Measurements from ENCODE around the gene PKHD1.

Gene PKHD1

DNA sequence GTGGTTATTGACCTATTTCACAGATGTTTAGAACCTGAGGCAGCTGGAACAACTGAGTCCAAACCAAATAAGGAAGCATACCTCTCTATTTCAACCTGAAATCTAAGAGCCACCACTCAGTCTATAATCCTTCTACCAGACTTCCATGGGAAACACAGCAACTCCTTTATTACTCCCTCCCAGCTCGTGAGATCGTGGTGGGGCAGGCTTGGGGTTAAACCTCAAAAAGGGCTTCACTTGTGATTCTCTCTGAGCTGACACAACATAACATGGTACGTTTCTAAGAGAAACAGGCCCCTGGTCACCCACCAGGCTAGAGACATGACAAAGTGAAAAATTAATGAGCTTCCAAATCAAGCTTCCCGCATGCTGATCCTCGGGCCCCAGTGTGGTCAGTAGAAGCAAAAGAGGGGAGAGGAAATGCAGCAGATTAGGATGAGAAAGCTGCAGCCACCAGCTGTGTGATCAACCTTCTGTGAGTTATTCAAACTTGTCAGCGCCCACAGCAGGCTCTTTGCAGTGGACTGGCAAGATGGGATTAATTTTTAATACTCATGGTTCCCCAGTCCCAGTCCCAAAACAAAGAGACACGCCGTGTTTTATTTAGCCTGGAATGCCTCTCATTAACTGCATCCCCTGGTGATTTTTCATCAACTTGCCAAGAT lies 9.3 kb downstream of the PKHD1 start:
- intact Hi-C loops (cut with micrococcal nuclease): no loop called here
- Mint-ChIP-seq H3K4me3 (no peak overlapping the region), H3K36me3 (ENCODE audit: low read depth) (no peaks in the 10 kb centered on the region), H3K27me3 (no peaks in the 10 kb centered on the region), H3K9me3 (no peaks in the 10 kb centered on the region), H3K4me1 (ENCODE audit: low read depth) (no peaks in the 10 kb centered on the region), H3K27ac (no peak overlapping the region)

DNA sequence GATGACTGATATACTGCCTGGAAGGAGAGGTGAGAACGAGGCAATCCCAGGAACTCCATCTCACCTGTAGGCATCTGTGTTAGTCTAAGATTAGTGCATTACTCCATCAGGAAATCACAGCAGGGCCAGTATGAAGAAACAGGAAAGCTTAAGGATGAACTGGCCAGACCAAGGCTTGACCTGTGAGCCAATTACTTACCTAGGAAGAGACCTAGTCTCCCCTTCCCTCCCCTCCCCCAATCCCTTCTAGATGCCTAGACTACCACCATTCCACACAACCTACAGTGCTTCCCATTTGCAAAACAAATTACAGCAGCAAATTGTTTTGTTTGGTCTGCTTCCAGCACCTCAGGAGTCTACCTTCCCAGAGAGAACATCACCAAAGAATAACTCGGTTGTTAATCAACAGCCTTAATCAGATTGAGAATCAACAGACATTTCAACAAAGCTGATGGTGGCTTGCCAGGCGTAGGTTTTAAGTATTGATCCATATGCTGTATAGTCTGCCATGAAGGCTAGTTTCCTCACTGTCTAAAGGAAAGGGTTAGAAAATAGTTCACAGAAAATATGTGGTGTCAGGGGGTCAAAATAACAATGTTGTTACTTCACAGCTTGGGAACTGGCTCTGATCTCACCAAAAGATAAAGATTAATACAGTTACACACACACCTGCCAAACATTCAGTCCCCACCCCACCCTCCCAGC lies 10.1 kb downstream of the PKHD1 start:
- Mint-ChIP-seq H3K27me3 (no peaks in the 10 kb centered on the region), H3K9me3 (no peaks in the 10 kb centered on the region)
- intact Hi-C loops (cut with micrococcal nuclease): no loop called here

GRCh38 chr6:52076791-52077179 lies 10.6 kb downstream of the PKHD1 start:
- no peaks in the 10 kb centered on the region for H3K9me3 Mint-ChIP-seq
- no peak overlapping the region for H3K27ac Mint-ChIP-seq
- intact Hi-C loops (cut with micrococcal nuclease): no loop called here
- H3K27me3 Mint-ChIP-seq: no peaks in the 10 kb centered on the region
- H3K4me3 Mint-ChIP-seq: no peak overlapping the region
- no peaks in the 10 kb centered on the region for H3K36me3 Mint-ChIP-seq (ENCODE audit: low read depth)
- no peaks in the 10 kb centered on the region for H3K4me1 Mint-ChIP-seq (ENCODE audit: low read depth)

More for the DNA sequence above, 10.1 kb downstream of the PKHD1 start:
- no peaks in the 10 kb centered on the region for H3K36me3 Mint-ChIP-seq (ENCODE audit: low read depth)
- no peak overlapping the region for H3K4me3 Mint-ChIP-seq
- no peak overlapping the region for H3K27ac Mint-ChIP-seq
- no peaks in the 10 kb centered on the region for H3K4me1 Mint-ChIP-seq (ENCODE audit: low read depth)

DNA sequence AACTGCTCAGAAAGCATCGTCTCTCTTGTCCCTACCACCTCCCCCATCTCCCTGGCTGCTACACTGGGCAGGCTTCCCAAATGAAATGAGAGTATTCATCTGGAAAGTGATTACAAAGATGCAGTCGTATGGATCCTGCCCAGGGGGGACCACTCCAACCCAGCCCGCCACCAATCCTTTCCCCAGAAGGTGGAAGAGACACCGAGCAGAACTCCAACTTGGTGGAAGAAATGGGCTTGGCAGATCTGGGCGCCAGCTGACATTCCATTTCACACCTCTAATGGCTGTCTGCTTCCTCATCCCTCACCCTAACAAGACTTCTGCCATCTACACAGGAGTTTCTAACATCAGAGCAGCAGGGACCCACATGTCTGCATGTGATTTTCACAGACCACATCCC lies 12.7 kb downstream of the PKHD1 start:
- Mint-ChIP-seq H3K27ac (no peak overlapping the region), H3K36me3 (ENCODE audit: low read depth) (no peaks in the 10 kb centered on the region), H3K27me3 (no peaks in the 10 kb centered on the region), H3K4me3 (no peak overlapping the region), H3K9me3 (no peaks in the 10 kb centered on the region), H3K4me1 (ENCODE audit: low read depth) (no peaks in the 10 kb centered on the region)
- intact Hi-C loops (cut with micrococcal nuclease): no loop called here

DNA sequence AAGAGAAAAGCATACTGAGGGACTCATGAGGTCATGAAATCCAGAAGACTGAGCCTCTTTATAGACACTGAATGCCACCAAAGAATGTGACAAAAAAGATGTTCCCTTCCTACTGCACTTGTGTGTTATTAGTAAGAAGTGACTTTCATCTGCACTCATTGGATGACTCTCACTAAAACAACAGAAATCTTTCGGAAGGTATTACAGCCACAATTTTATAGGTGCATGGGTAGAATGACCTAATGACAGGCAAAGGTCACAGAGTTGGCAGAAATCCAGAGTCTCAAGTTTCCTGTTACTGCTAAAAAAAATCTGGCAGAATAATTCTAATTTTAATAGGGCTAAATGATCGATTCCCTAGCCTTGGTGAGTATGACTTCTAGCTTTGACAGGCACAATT lies 13.3 kb downstream of the PKHD1 start:
- no peak overlapping the region for H3K27ac Mint-ChIP-seq
- no peaks in the 10 kb centered on the region for H3K4me1 Mint-ChIP-seq (ENCODE audit: low read depth)
- H3K4me3 Mint-ChIP-seq: no peak overlapping the region
- H3K9me3 Mint-ChIP-seq: no peaks in the 10 kb centered on the region
- no peaks in the 10 kb centered on the region for H3K27me3 Mint-ChIP-seq
- no peaks in the 10 kb centered on the region for H3K36me3 Mint-ChIP-seq (ENCODE audit: low read depth)
- intact Hi-C loops (cut with micrococcal nuclease): no loop called here

- no peak overlapping the region for H3K4me3 Mint-ChIP-seq
- no peaks in the 10 kb centered on the region for H3K36me3 Mint-ChIP-seq (ENCODE audit: low read depth)
- H3K27ac Mint-ChIP-seq: no peak overlapping the region
- peaks cover 4% of the 10 kb centered on the region for H3K4me1 Mint-ChIP-seq (ENCODE audit: low read depth)
- H3K9me3 Mint-ChIP-seq: no peaks in the 10 kb centered on the region
- no peaks in the 10 kb centered on the region for H3K27me3 Mint-ChIP-seq
- intact Hi-C loops (cut with micrococcal nuclease): no loop called here
Measured at GRCh38 chr6:52065621-52066020, 21.8 kb downstream of the PKHD1 start.

- Mint-ChIP-seq H3K36me3 (ENCODE audit: low read depth) (no peaks in the 10 kb centered on the region), H3K4me3 (no peak overlapping the region), H3K4me1 (ENCODE audit: low read depth) (peaks cover 4% of the 10 kb centered on the region), H3K27ac (no peak overlapping the region), H3K27me3 (no peaks in the 10 kb centered on the region), H3K9me3 (no peaks in the 10 kb centered on the region)
- intact Hi-C loops (cut with micrococcal nuclease): loop anchor here (5.0 kb wide), 1 partner anchor 199 kb away; no protein-coding TSS in a partner anchor
Measured at GRCh38 chr6:52063584-52064344, 23.6 kb downstream of the PKHD1 start.

- intact Hi-C loops (cut with micrococcal nuclease): loop anchor here (5.0 kb wide), 1 partner anchor 201 kb away; no protein-coding TSS in a partner anchor
- Mint-ChIP-seq H3K36me3 (ENCODE audit: low read depth) (no peaks in the 10 kb centered on the region), H3K4me3 (no peak overlapping the region), H3K9me3 (no peaks in the 10 kb centered on the region), H3K4me1 (ENCODE audit: low read depth) (peaks cover 4% of the 10 kb centered on the region), H3K27ac (no peak overlapping the region), H3K27me3 (no peaks in the 10 kb centered on the region)
Measured at GRCh38 chr6:52061481-52061880, 25.9 kb downstream of the PKHD1 start.

DNA sequence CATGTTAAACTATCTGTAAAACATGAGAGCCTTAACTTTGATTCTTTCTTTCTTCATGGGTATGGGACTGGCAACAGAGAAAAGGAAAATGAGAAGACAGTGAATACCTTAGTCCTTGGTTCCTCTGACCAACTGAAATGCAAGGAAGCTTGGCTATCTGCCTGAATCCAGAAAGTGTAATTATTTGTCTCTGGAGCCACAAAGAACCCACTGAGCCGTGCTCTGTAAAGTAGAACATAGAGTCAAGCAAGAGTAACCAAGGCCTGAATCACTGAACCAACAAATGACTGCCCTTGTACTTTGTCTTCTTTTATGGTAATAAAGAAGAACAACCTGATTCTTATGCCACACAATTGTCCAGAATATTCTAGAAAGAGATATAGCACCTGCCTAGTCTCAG lies 27.6 kb downstream of the PKHD1 start:
- Mint-ChIP-seq H3K4me1 (ENCODE audit: low read depth) (peaks cover 4% of the 10 kb centered on the region), H3K27me3 (peaks cover 1% of the 10 kb centered on the region), H3K4me3 (no peak overlapping the region), H3K9me3 (no peaks in the 10 kb centered on the region), H3K36me3 (ENCODE audit: low read depth) (no peaks in the 10 kb centered on the region), H3K27ac (no peak overlapping the region)
- intact Hi-C loops (cut with micrococcal nuclease): loop anchor here (5.0 kb wide), 1 partner anchor 202 kb away; no protein-coding TSS in a partner anchor

DNA sequence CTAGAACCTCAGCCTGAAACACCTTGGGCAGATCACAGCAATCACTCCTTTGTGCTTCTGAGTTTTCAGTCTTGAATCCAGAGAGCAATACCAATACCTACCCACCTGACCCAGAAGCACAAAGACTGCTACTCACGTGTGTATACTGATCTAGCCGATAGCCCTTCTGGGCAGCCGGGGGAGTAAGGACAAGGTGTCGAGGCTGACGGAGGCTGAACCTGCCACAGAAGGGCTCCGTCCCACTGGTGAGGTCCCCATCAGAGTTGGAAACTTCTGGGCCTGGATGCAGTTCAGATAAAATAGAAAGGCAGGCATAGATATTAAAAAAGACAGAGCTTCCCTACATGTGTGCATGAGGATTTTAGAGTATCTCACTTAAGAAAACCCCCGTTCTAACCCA lies 32.0 kb downstream of the PKHD1 start:
- H3K27ac Mint-ChIP-seq: no peak overlapping the region
- H3K4me1 Mint-ChIP-seq (ENCODE audit: low read depth): no peaks in the 10 kb centered on the region
- peaks cover 1% of the 10 kb centered on the region for H3K27me3 Mint-ChIP-seq
- no peaks in the 10 kb centered on the region for H3K36me3 Mint-ChIP-seq (ENCODE audit: low read depth)
- intact Hi-C loops (cut with micrococcal nuclease): no loop called here
- no peaks in the 10 kb centered on the region for H3K9me3 Mint-ChIP-seq
- no peak overlapping the region for H3K4me3 Mint-ChIP-seq

GRCh38 chr6:52053038-52053695 lies 34.2 kb downstream of the PKHD1 start:
- H3K4me3 Mint-ChIP-seq: no peak overlapping the region
- peaks cover 1% of the 10 kb centered on the region for H3K27me3 Mint-ChIP-seq
- intact Hi-C loops (cut with micrococcal nuclease): no loop called here
- H3K9me3 Mint-ChIP-seq: no peaks in the 10 kb centered on the region
- H3K36me3 Mint-ChIP-seq (ENCODE audit: low read depth): no peaks in the 10 kb centered on the region
- no peak overlapping the region for H3K27ac Mint-ChIP-seq
- H3K4me1 Mint-ChIP-seq (ENCODE audit: low read depth): no peaks in the 10 kb centered on the region

DNA sequence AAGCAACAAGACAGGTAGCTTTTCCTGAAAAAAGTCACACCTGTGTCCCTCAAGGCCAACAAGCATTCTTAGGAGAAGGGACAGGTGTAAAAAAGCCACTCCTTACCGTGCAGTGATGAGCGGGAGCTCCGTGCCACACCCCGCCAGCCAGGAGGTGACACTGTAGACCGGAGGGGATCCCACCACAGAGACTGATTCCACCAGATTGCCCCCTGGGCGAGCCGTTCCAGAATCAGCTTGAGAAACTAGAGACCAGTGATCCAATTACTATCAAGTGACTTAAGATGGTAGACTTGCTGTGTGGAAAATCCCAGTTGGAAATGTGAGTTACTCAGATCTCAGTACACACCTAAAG lies 37.4 kb downstream of the PKHD1 start:
- intact Hi-C loops (cut with micrococcal nuclease): no loop called here
- Mint-ChIP-seq H3K4me1 (ENCODE audit: low read depth) (no peaks in the 10 kb centered on the region), H3K36me3 (ENCODE audit: low read depth) (no peaks in the 10 kb centered on the region), H3K27me3 (no peaks in the 10 kb centered on the region), H3K9me3 (no peaks in the 10 kb centered on the region), H3K27ac (no peak overlapping the region), H3K4me3 (no peak overlapping the region)

GRCh38 chr6:52049252-52050050 lies 38.0 kb downstream of the PKHD1 start:
- no peaks in the 10 kb centered on the region for H3K4me1 Mint-ChIP-seq (ENCODE audit: low read depth)
- no peak overlapping the region for H3K27ac Mint-ChIP-seq

More at GRCh38 chr6:52049252-52050050, 38.0 kb downstream of the PKHD1 start:
- intact Hi-C loops (cut with micrococcal nuclease): no loop called here
- H3K9me3 Mint-ChIP-seq: no peaks in the 10 kb centered on the region
- H3K36me3 Mint-ChIP-seq (ENCODE audit: low read depth): no peaks in the 10 kb centered on the region
- H3K4me3 Mint-ChIP-seq: no peak overlapping the region
- H3K27me3 Mint-ChIP-seq: no peaks in the 10 kb centered on the region

All from dendritic cell treated with granulocyte-macrophage colony-stimulating factor and Interleukin-4, amounts not matched to agents 40 ng/mL and 50 ng/mL, for 4 days (primary cell).